GM12878 (cell line): ENCODE data around the gene CMSS1. TPM values are rescaled to one million over a fixed set of nuclear protein-coding genes. Genes with fewer than 3 reads are reported as not detected.

ENCODE experiments used
- ATAC-seq: fragments of 200-7000 bp; cut with Tn5 transposase; 3 replicates; pipeline ENCODE4 v1.9.1; 2020; ENCODE audit warnings: mild to moderate bottlenecking, moderate library complexity
- BruUV-seq: library from RNA; stranded (reverse); fragments of 400-500 nt; replicated peaks from 2 replicates; lab custom pipeline; 2021; lab: Mats Ljungman, UMichigan
- CTCF ChIA-PET: fragments of 300-600 bp; sonication (Branson Sonifier 250); formaldehyde crosslinking; extraction: SDS; loops from one replicate; lab custom pipeline; 2021; ENCODE audit warnings: inconsistent platforms; lab: Yijun Ruan, JAX
- POLR2A ChIA-PET: fragments of 350-600 bp; formaldehyde crosslinking; extraction: SDS; loops from one replicate; lab custom pipeline; 2021; ENCODE audit warnings: inconsistent platforms; lab: Charles Lee
- RAD21 ChIA-PET: fragments of 300-600 bp; sonication (Branson Sonifier 250); formaldehyde crosslinking; loops from one replicate; lab custom pipeline; 2023; ENCODE audit warnings: antibody characterized with exemption; ENCODE audit not compliant: unreplicated experiment; lab: Charles Lee
- SMC1A ChIA-PET: fragments of 300-600 bp; sonication (Branson Sonifier 250); formaldehyde crosslinking; loops from one replicate; lab custom pipeline; 2023; ENCODE audit not compliant: unreplicated experiment, uncharacterized antibody; lab: Charles Lee
- DNase-seq: peaks from one replicate; pipeline ENCODE4 v3.0.0-alpha.2; 2011; ENCODE audit warnings: low read depth, low spot score
- FAIRE-seq: peaks from 3 replicates; lab custom pipeline; 2011; peaks lifted over from hg19 to GRCh38; lab: Jason Lieb, UNC
- H2AFZ ChIP-seq: 2 replicates; pipeline ENCODE4 v1.6.0; 2011; ENCODE audit warnings: low read depth, low read length, control low read depth; ENCODE audit not compliant: control insufficient read depth
- H3K27ac ChIP-seq: 2 replicates; pipeline ENCODE4 v1.5.1; 2011; ENCODE audit warnings: control low read depth; ENCODE audit not compliant: control insufficient read depth, insufficient read depth
- H3K27me3 ChIP-seq, 2 experiments: replicated peaks in 1 of 2; 2 replicates each; pipeline versions ENCODE4 v1.6.0 to v1.6.1; 2011; ENCODE audit warnings: low read length in 1 of 2; ENCODE audit not compliant: control insufficient read depth in 2 of 2, insufficient read depth in 2 of 2
- H3K36me3 ChIP-seq, 2 experiments: 2 replicates each; pipeline ENCODE4 v1.5.1; 2011; ENCODE audit warnings: low read length in 1 of 2; ENCODE audit not compliant: control insufficient read depth in 2 of 2, insufficient read depth in 2 of 2
- H3K4me1 ChIP-seq: 2 replicates; pipeline ENCODE4 v1.6.1; 2011; ENCODE audit warnings: mild to moderate bottlenecking, low read length, moderate library complexity, mixed read lengths; ENCODE audit not compliant: control insufficient read depth, insufficient read depth
- H3K4me2 ChIP-seq: 2 replicates; pipeline ENCODE4 v1.6.0; 2011; ENCODE audit warnings: control low read depth; ENCODE audit not compliant: control insufficient read depth, insufficient read depth
- H3K4me3 ChIP-seq: fragments of 200-600 bp; sonication (generic); 2 replicates; pipeline ENCODE4 v1.5.1; 2016
- H3K79me2 ChIP-seq: 2 replicates; pipeline ENCODE4 v1.6.0; 2011; ENCODE audit warnings: low read length; ENCODE audit not compliant: control insufficient read depth, insufficient read depth
- H3K9ac ChIP-seq: 2 replicates; pipeline ENCODE4 v1.8.0; 2011; ENCODE audit warnings: low read length, control low read depth, mixed read lengths; ENCODE audit not compliant: control insufficient read depth, insufficient read depth
- H3K9me3 ChIP-seq: replicated peaks from 3 replicates; pipeline ENCODE4 v1.5.1; 2011; ENCODE audit warnings: mild to moderate bottlenecking, low read length; ENCODE audit not compliant: control insufficient read depth, insufficient read depth
- H4K20me1 ChIP-seq: 2 replicates; pipeline ENCODE4 v1.6.0; 2011; ENCODE audit not compliant: control insufficient read depth, insufficient read depth
- NR2F1 ChIP-seq: fragments of 450-650 bp; conservative IDR thresholded peaks from 2 replicates; pipeline ENCODE4 v1.6.1; 2017; ENCODE audit warnings: mild to moderate bottlenecking
- RAD51 ChIP-seq: fragments of 450-650 bp; IDR thresholded peaks from 2 replicates; pipeline ENCODE4 v1.6.1; 2016; ENCODE audit warnings: moderate library complexity, mild to moderate bottlenecking, inconsistent platforms
- RELA ChIP-seq: fragments of 450-650 bp; IDR thresholded peaks from 2 replicates; pipeline ENCODE4 v1.8.0; 2014; ENCODE audit warnings: borderline replicate concordance; ENCODE audit not compliant: partially characterized antibody
- WGBS: methylation state at CpG from one replicate; pipeline ENCODE4 v1.1.6; 2016; ENCODE audit warnings: low lambda C conversion rate; ENCODE audit not compliant: insufficient replicate concordance, insufficient coverage; ENCODE audit errors: missing lambda C conversion rate; 5-methylcytosine and 5-hydroxymethylcytosine counted together
- in situ Hi-C: fragments of 300-500 bp; cut with MboI; formaldehyde crosslinking; loops from 9 replicates; pipeline ENCODE4 v1.14.3; 2018; ENCODE audit warnings: mixed read lengths
- intact Hi-C: fragments of 100-400 bp; cut with micrococcal nuclease; formaldehyde crosslinking; loops from one replicate; pipeline ENCODE4 v1.14.2; 2022; ENCODE audit not compliant: unreplicated experiment
- polyA plus RNA-seq, 11 experiments: library from polyadenylated mRNA; depleted of rRNA in 4 of 11; unstranded in 6 of 11; stranded (reverse) in 5 of 11; fragments of >200 nt; fragmentation: Nextera tagmentation in 4 of 11; fragmentation: Illumina TruSeq in 1 of 11; extraction: Ambion mirVana in 4 of 11; extraction: Trizol in 1 of 11; gene quantifications; 1 replicate in 1 of 11; 2 replicates in 10 of 11; pipeline versions ENCODE4 v1.2.1 to v1.2.3, GENCODE V29; 2011 to 2016; ENCODE audit warnings: inconsistent platforms in 2 of 11, missing spikeins in 2 of 11, low read depth in 1 of 11
- total RNA-seq, 4 experiments: library from RNA; depleted of rRNA in 3 of 4; stranded (reverse); fragments of >200 nt in 3 of 4; fragmentation: Illumina TruSeq in 1 of 4; extraction: Trizol in 1 of 4; gene quantifications; 2 replicates each; pipeline versions ENCODE4 v1.2.1 to v1.2.3, GENCODE V29; 2013 to 2021
- TF ChIP-seq, protein P1 (sequence below): fragments of 450-650 bp; conservative IDR thresholded peaks from 2 replicates; pipeline ENCODE4 v1.6.1; 2017; ENCODE audit warnings: mild to moderate bottlenecking, moderate library complexity
- TF ChIP-seq, protein P2 (sequence below): fragments of 450-650 bp; IDR thresholded peaks from 2 replicates; pipeline ENCODE4 v1.6.1; 2016; ENCODE audit warnings: mild to moderate bottlenecking, moderate library complexity, borderline replicate concordance
- TF ChIP-seq, protein P3 (sequence below): IDR thresholded peaks from 2 replicates; pipeline ENCODE4 v1.6.1; 2011; ENCODE audit warnings: low read depth, mild to moderate bottlenecking, low read length, moderate library complexity, borderline replicate concordance; ENCODE audit errors: extremely low read depth
- TF ChIP-seq, protein P4 (sequence below), 3 experiments: IDR thresholded peaks in 2 of 3; conservative IDR thresholded peaks in 1 of 3; 2 replicates each; pipeline ENCODE4 v1.5.1; 2011; ENCODE audit warnings: low read depth in 3 of 3, low read length in 3 of 3, mild to moderate bottlenecking in 3 of 3, control low read depth in 2 of 3, moderate library complexity in 2 of 3, inconsistent platforms in 1 of 3, mixed read lengths in 1 of 3; ENCODE audit not compliant: control insufficient read depth in 2 of 3, insufficient read depth in 1 of 3; ENCODE audit errors: extremely low read depth in 1 of 3
- TF ChIP-seq, protein P5 (sequence below): IDR thresholded peaks from 2 replicates; pipeline ENCODE4 v1.6.1; 2011; ENCODE audit warnings: mild to moderate bottlenecking, low read depth, low read length, moderate library complexity; ENCODE audit not compliant: insufficient replicate concordance

The CMSS1 gene
- total and polyA plus RNA-seq, 10 of the 15 experiments (the other 5 are each of a cell fraction or from before 2014, with no cell fraction given) = 31.0 to 118 (median 70.1) TPM

DNA sequence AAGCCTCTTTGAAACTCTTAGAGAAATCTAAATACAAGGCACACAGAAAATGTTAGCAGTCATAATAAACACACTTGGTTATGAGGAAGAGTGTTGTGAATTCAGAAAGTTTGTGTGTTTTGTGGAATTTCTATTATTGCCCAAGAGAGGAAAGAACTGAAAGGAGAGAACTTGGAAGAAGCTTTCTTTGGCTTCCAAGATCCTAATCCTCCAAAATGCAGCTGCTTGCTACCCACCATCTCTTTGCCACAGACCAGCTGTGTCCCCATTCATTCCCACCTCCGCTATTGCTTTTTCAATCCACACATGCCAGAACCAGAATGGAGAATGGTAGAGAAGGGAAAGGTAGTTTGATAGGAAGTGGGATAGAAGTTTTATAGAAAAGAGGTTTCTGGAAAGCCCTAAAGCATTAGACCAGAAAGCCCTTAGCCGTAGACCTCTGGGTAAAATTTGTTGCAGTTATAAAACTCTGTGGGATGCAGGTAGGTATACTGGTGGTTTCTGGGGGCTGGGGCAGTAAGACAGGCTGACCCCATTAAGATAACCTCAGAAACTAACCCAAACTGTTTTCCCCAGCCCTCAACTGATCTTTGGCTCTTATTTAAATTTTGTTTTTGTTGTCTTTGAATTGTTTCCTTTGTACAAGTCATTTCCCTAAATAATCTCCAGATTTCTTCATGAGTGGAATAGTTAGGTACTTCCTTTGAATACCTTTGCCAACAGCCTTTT lies 188.2 kb downstream of the CMSS1 start:
- BruUV-seq = no TSS peak
- Histone ChIP-seq H3K4me1 (peaks cover 2% of the 10 kb centered on the region; the same call in 1 of the 2 replicates), H3K27ac (no peak overlapping the region), H2AFZ (no peak overlapping the region), H3K79me2 (no peaks in the 10 kb centered on the region), H3K4me3 (no peak overlapping the region), H4K20me1 (no peaks in the 10 kb centered on the region), H3K27me3 (no peaks in the 10 kb centered on the region), H3K9ac (no peak overlapping the region), H3K4me2 (no peak overlapping the region), H3K9me3 (no peaks in the 10 kb centered on the region), H3K36me3 (no peaks in the 10 kb centered on the region)
- FAIRE-seq (no peak), ATAC-seq (no peak), DNase-seq (no peak)
- in situ Hi-C loops (no loop called here), intact Hi-C loops (no loop called here)
- RAD21 ChIA-PET = interaction anchor here (1.0 kb wide), 1 partner anchor 162 kb away, joined by 3 read pairs; no protein-coding TSS in a partner anchor
- WGBS = 56% methylated on average over 2 of the region's 2 CpGs
- CTCF ChIA-PET = interaction anchor here (0.6 to 1.6 kb wide), 3 partner anchors 119 to 173 kb away, joined by 3 to 17 read pairs (median 3); no protein-coding TSS in a partner anchor
- POLR2A ChIA-PET = no interaction called here
- SMC1A ChIA-PET = interaction anchor here (0.9 to 1.7 kb wide), 8 partner anchors 11 to 248 kb away, joined by 3 to 15 read pairs (median 5); no protein-coding TSS in a partner anchor
- no peak for TF ChIP-seq RELA
- TF ChIP-seq, protein P1, sequence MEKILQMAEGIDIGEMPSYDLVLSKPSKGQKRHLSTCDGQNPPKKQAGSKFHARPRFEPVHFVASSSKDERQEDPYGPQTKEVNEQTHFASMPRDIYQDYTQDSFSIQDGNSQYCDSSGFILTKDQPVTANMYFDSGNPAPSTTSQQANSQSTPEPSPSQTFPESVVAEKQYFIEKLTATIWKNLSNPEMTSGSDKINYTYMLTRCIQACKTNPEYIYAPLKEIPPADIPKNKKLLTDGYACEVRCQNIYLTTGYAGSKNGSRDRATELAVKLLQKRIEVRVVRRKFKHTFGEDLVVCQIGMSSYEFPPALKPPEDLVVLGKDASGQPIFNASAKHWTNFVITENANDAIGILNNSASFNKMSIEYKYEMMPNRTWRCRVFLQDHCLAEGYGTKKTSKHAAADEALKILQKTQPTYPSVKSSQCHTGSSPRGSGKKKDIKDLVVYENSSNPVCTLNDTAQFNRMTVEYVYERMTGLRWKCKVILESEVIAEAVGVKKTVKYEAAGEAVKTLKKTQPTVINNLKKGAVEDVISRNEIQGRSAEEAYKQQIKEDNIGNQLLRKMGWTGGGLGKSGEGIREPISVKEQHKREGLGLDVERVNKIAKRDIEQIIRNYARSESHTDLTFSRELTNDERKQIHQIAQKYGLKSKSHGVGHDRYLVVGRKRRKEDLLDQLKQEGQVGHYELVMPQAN = no peak
- TF ChIP-seq, protein P2, sequence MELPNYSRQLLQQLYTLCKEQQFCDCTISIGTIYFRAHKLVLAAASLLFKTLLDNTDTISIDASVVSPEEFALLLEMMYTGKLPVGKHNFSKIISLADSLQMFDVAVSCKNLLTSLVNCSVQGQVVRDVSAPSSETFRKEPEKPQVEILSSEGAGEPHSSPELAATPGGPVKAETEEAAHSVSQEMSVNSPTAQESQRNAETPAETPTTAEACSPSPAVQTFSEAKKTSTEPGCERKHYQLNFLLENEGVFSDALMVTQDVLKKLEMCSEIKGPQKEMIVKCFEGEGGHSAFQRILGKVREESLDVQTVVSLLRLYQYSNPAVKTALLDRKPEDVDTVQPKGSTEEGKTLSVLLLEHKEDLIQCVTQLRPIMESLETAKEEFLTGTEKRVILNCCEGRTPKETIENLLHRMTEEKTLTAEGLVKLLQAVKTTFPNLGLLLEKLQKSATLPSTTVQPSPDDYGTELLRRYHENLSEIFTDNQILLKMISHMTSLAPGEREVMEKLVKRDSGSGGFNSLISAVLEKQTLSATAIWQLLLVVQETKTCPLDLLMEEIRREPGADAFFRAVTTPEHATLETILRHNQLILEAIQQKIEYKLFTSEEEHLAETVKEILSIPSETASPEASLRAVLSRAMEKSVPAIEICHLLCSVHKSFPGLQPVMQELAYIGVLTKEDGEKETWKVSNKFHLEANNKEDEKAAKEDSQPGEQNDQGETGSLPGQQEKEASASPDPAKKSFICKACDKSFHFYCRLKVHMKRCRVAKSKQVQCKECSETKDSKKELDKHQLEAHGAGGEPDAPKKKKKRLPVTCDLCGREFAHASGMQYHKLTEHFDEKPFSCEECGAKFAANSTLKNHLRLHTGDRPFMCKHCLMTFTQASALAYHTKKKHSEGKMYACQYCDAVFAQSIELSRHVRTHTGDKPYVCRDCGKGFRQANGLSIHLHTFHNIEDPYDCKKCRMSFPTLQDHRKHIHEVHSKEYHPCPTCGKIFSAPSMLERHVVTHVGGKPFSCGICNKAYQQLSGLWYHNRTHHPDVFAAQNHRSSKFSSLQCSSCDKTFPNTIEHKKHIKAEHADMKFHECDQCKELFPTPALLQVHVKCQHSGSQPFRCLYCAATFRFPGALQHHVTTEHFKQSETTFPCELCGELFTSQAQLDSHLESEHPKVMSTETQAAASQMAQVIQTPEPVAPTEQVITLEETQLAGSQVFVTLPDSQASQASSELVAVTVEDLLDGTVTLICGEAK = no peak
- TF ChIP-seq, protein P3, sequence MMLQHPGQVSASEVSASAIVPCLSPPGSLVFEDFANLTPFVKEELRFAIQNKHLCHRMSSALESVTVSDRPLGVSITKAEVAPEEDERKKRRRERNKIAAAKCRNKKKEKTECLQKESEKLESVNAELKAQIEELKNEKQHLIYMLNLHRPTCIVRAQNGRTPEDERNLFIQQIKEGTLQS = no peak
- TF ChIP-seq RAD51 = no peak
- TF ChIP-seq NR2F1 = no peak
- TF ChIP-seq, protein P4, sequence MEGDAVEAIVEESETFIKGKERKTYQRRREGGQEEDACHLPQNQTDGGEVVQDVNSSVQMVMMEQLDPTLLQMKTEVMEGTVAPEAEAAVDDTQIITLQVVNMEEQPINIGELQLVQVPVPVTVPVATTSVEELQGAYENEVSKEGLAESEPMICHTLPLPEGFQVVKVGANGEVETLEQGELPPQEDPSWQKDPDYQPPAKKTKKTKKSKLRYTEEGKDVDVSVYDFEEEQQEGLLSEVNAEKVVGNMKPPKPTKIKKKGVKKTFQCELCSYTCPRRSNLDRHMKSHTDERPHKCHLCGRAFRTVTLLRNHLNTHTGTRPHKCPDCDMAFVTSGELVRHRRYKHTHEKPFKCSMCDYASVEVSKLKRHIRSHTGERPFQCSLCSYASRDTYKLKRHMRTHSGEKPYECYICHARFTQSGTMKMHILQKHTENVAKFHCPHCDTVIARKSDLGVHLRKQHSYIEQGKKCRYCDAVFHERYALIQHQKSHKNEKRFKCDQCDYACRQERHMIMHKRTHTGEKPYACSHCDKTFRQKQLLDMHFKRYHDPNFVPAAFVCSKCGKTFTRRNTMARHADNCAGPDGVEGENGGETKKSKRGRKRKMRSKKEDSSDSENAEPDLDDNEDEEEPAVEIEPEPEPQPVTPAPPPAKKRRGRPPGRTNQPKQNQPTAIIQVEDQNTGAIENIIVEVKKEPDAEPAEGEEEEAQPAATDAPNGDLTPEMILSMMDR (IDR thresholded peaks at IDR 0.05 in 2 of 3, conservative IDR thresholded peaks at IDR 0.05 in 1 of 3; ENCODE audit: control insufficient read depth in 2 of 3, extremely low read depth in 1 of 3, insufficient read depth in 1 of 3, low read depth in 3 of 3, low read length in 3 of 3) = no peak
- TF ChIP-seq, protein P5, sequence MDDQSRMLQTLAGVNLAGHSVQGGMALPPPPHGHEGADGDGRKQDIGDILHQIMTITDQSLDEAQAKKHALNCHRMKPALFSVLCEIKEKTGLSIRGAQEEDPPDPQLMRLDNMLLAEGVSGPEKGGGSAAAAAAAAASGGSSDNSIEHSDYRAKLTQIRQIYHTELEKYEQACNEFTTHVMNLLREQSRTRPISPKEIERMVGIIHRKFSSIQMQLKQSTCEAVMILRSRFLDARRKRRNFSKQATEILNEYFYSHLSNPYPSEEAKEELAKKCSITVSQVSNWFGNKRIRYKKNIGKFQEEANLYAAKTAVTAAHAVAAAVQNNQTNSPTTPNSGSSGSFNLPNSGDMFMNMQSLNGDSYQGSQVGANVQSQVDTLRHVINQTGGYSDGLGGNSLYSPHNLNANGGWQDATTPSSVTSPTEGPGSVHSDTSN = no peak
